ENCODE results near the gene GAN.

DNA sequence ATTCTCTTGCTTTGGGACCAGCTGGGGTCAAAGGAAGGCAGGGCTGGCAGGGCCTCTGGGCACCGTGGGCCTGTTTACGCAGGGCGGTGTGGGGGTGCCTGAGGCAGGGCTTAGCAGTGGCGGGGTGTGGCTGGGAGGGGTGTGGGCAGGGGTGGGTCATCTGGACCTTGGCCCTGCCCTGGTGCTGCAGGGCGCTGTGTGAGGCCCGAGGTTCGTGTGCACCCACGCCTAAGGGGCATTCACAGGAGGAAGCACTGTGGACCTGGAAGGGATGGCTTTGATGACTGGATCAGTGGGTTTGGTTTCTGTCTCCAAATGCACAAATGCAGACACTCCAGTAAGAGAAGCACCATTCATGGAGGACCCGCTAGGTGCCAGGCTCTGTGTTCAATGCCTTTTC is 39.0 kb upstream of the GAN start:
- TF ChIP-seq, protein P1, sequence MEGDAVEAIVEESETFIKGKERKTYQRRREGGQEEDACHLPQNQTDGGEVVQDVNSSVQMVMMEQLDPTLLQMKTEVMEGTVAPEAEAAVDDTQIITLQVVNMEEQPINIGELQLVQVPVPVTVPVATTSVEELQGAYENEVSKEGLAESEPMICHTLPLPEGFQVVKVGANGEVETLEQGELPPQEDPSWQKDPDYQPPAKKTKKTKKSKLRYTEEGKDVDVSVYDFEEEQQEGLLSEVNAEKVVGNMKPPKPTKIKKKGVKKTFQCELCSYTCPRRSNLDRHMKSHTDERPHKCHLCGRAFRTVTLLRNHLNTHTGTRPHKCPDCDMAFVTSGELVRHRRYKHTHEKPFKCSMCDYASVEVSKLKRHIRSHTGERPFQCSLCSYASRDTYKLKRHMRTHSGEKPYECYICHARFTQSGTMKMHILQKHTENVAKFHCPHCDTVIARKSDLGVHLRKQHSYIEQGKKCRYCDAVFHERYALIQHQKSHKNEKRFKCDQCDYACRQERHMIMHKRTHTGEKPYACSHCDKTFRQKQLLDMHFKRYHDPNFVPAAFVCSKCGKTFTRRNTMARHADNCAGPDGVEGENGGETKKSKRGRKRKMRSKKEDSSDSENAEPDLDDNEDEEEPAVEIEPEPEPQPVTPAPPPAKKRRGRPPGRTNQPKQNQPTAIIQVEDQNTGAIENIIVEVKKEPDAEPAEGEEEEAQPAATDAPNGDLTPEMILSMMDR (IDR thresholded peaks at IDR 0.05): no peak
- no peak for TF ChIP-seq POLR2A (IDR thresholded peaks at IDR 0.05)
